ENCODE data around the gene SCAANT1. TPM values are rescaled to one million over a fixed set of nuclear protein-coding genes. Genes with fewer than 3 reads are reported as not detected.

The SCAANT1 gene
- total RNA-seq, 1 donor from 2014 or later: not detected

DNA sequence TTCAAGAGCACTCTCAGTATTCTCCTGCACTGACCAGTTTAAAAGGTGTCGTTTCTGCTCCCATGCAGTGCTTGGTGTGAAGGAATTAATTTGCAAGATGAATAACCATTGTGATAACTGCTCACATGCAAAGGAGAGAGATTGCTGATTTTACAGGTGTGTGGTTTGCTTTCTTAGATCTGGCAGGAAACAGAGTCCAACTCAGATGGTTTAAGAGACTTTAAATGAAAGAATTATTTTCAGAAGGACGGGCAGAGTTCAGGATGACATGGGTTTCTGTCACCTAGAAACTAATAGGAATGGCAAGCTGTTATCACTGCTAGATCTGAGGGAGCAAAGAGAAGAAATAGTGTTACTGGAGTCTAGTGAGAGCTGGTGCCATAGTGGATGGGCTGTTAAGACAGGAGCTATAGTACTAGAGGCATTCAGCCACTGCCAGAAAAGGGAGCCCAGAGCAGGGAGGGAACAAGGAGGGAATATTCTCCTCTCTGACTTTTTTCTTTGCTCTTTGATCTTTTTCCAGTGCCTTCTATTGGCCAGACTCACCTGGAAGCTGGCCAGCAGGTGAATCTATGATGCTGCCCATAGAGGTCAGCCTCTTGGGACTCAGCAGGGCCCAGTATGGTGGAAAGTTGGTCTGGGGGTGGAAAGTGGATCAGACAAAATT is 33.7 kb downstream of the SCAANT1 start:
- DNase-seq (ENCODE audit: extremely low spot score, unreplicated experiment): no peak
- H3K9me3 Mint-ChIP-seq: no peaks in the 10 kb centered on the region
- H3K36me3 Mint-ChIP-seq: peaks cover 4% of the 10 kb centered on the region
- H3K4me3 Mint-ChIP-seq: no peak overlapping the region
- no peaks in the 10 kb centered on the region for H3K27me3 Mint-ChIP-seq
- TF ChIP-seq, protein P1, sequence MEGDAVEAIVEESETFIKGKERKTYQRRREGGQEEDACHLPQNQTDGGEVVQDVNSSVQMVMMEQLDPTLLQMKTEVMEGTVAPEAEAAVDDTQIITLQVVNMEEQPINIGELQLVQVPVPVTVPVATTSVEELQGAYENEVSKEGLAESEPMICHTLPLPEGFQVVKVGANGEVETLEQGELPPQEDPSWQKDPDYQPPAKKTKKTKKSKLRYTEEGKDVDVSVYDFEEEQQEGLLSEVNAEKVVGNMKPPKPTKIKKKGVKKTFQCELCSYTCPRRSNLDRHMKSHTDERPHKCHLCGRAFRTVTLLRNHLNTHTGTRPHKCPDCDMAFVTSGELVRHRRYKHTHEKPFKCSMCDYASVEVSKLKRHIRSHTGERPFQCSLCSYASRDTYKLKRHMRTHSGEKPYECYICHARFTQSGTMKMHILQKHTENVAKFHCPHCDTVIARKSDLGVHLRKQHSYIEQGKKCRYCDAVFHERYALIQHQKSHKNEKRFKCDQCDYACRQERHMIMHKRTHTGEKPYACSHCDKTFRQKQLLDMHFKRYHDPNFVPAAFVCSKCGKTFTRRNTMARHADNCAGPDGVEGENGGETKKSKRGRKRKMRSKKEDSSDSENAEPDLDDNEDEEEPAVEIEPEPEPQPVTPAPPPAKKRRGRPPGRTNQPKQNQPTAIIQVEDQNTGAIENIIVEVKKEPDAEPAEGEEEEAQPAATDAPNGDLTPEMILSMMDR (conservative IDR thresholded peaks at IDR 0.05): no peak
- peaks cover 45% of the 10 kb centered on the region for H3K4me1 Mint-ChIP-seq (ENCODE audit: unreplicated experiment)
- H3K27ac Mint-ChIP-seq: no peak overlapping the region

DNA sequence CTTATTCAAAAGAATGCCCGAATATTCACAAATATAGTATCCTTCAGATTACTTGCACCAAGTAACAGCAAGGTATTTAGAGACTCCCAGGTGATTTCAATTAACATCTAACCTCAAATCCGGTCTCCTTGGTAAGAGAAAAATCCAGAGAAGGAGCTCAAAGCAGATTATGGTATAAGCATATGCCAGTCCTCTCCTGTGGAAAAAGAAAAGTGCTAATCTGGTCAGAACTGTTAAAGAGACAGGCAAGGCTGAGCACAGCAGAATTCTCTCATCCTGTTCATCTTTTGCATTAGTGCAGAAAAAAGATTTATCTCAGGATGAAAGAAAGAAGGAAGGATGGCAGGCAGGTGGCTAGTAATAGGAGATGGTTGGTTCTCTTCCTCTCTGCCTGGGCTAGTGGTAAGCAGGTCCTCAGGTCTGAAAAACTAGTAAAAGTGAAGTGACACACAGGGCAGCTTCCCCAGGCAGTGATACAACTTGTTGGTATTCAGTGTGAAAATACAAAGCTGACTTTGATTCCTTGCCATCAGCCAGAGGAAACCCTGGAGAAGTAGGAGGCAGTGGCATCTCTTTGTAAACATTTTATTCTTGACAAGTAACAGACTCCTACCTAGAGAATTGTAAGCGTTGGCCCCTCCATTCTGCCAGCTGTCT is 34.3 kb downstream of the SCAANT1 start:
- no peak for DNase-seq (ENCODE audit: extremely low spot score, unreplicated experiment)
- H3K36me3 Mint-ChIP-seq: peaks cover 4% of the 10 kb centered on the region
- TF ChIP-seq, protein P1 (conservative IDR thresholded peaks at IDR 0.05): no peak
- H3K9me3 Mint-ChIP-seq: no peaks in the 10 kb centered on the region
- H3K4me3 Mint-ChIP-seq: no peak overlapping the region
- no peaks in the 10 kb centered on the region for H3K27me3 Mint-ChIP-seq
- no peak overlapping the region for H3K27ac Mint-ChIP-seq
- H3K4me1 Mint-ChIP-seq (ENCODE audit: unreplicated experiment): peaks cover 45% of the 10 kb centered on the region

DNA sequence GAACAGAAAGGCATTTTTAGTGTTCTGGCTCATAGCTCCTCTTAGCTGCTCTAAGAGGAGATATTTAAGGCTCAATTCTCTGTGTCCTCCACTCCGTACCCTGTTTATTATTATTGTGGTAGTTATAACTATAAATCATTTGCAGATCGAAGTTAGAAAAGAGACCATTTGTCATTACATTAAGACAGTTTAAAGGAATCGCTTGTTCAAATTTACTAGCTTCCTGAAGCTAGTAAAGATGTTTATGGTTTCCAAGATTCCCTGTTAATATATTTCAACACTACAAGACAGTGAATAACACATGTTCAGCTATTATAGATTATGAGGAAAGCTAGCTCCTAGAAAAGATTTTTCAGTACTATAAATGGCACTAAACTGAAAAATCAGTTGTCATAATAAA is 35.9 kb downstream of the SCAANT1 start:
- peaks cover 4% of the 10 kb centered on the region for H3K36me3 Mint-ChIP-seq
- no peak for DNase-seq (ENCODE audit: extremely low spot score, unreplicated experiment)
- no peak overlapping the region for H3K27ac Mint-ChIP-seq
- H3K4me1 Mint-ChIP-seq (ENCODE audit: unreplicated experiment): peaks cover 53% of the 10 kb centered on the region
- H3K27me3 Mint-ChIP-seq: no peaks in the 10 kb centered on the region
- no peaks in the 10 kb centered on the region for H3K9me3 Mint-ChIP-seq
- TF ChIP-seq, protein P1 (conservative IDR thresholded peaks at IDR 0.05): no peak
- no peak overlapping the region for H3K4me3 Mint-ChIP-seq

DNA sequence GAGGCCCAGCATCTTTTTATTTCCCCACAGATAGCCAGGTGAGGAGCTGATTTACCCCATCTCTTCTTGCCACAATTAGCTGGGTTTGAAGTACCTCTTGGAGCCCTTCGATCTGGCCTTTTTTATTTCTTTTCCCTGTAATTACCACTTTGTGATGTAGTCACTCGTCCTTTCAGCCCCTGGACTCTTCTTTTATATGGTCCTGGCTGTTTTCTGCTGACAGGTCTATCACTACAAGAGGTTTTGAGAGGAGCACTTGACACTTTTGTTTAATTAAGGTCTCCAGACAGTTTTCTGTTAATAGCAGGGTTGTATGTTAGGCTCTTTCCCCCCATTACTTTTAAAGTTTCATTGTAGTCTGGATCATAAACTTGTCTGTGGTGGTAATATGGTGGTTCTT is 36.7 kb downstream of the SCAANT1 start:
- Mint-ChIP-seq H3K27me3 (no peaks in the 10 kb centered on the region), H3K27ac (no peak overlapping the region), H3K36me3 (no peaks in the 10 kb centered on the region), H3K4me3 (no peak overlapping the region), H3K4me1 (ENCODE audit: unreplicated experiment) (peaks cover 51% of the 10 kb centered on the region), H3K9me3 (no peaks in the 10 kb centered on the region)
- TF ChIP-seq, protein P1 (conservative IDR thresholded peaks at IDR 0.05): no peak
- DNase-seq (ENCODE audit: extremely low spot score, unreplicated experiment): no peak

DNA sequence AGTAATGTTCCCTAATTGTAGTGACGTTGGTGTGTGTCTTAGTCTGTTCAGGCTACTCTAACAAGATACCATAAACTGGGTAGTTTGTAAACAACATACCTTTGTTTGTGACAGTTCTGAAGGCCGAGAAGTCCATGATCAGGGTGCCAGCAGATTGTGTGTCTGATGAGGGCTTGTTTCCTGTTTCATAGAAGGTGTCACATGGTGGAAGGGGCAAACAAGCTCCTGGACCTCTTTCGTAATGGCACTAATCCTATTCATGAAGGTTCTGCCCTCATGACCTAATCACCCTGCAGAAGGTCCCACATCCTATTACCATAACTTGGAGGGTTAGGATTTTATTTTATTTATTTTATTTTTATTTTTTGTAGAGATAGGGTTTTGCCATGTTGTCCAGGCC is 37.4 kb downstream of the SCAANT1 start:
- H3K4me1 Mint-ChIP-seq (ENCODE audit: unreplicated experiment): peaks cover 48% of the 10 kb centered on the region
- no peak for DNase-seq (ENCODE audit: extremely low spot score, unreplicated experiment)
- no peak overlapping the region for H3K4me3 Mint-ChIP-seq
- TF ChIP-seq, protein P1 (conservative IDR thresholded peaks at IDR 0.05): no peak
- no peaks in the 10 kb centered on the region for H3K27me3 Mint-ChIP-seq
- H3K27ac Mint-ChIP-seq: no peak overlapping the region
- no peaks in the 10 kb centered on the region for H3K9me3 Mint-ChIP-seq
- H3K36me3 Mint-ChIP-seq: no peaks in the 10 kb centered on the region

All from type B pancreatic cell (in vitro differentiated cells).